HG02623 (cell line): Measurements from ENCODE around the gene HTT.
"Not testable (repeated sequence)": the region's sequence is repeated elsewhere in the genome, so short reads cannot be mapped to it uniquely, and the experiment has no call there.

ENCODE experiments used
- ATAC-seq: cut with Tn5 transposase; IDR thresholded peaks from one replicate; pipeline ENCODE4 v1.9.1; 2021; ENCODE audit warnings: moderate library complexity; ENCODE audit not compliant: unreplicated experiment

Gene HTT

DNA sequence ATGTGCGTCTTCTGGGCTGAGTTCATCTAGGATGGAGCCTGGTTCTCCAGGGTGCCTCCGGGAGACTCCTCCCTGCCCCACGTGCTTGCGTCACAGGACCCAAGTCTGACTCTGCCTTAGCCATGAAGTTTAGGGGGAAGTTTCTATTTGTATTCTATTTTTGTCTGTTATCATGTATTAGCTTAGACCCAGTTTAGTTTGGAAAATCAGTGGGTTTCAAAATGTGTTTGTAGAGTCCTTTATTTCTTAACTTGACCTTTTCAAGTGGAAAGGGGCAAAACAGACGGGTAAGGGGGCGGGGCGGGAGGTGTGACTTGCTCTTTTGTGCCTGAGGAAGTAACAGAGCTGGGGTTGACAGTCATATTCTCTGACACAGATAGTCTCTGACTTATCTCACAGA, 86.0 kb downstream of the HTT start:
- ATAC-seq: no peak

DNA sequence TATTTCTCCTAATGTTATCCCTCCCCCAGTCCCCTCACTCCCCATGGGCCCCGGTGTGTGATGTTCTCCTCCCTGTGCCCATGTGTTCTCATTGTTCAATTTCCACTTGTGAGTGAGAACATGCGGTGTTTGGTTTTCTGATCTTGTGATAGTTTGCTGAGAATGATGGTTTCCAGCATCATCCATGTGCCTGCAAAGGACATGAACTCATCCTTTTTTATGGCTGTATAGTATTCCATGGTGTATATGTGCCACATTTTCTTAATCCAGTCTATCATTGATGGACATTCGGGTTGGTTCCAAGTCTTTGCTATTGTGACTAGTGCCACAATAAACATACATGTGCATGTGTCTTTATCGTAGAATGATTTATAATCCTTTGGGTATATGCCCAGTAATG, 86.6 kb downstream of the HTT start:
- ATAC-seq: not testable (repeated sequence)

DNA sequence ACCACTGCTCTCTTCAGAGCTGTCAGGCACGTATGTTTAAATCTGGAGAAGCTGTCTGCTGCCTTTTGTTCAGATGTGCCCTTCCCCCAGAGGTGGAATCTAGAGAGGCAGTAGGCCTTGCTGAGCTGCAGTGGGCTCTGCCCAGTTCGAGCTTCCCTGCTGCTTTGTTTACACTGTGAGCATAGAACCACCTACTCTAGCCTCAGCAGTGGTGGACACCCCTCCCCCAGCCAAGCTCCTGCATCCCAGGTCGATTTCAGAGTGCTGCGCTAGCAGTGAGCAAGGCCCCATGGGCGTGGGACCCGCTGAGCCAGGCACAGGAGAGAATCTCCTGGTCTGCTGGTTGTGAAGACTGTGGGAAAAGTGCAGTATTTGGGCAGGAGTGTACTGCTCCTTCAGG, 92.0 kb downstream of the HTT start:
- ATAC-seq: not testable (repeated sequence)

DNA sequence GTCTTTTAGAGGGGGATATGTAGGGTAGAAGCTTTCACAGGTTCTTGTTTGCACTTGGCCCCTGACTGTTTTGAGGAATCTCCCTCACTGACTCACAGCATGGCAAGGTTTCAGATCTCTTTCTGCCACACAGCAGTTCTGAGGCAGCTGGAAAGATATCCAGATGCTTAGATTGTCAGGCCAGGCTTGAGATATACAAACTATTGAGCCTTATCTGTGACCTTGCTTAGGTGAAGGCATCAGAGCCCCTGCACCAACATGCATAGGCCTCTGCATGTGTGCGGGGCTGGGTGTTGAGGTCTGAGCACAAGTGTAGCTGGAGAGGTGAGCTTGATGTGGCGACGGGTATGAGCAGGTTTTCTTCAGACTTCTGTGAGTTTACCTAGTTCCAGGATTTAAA, 93.5 kb downstream of the HTT start:
- no peak for ATAC-seq

DNA sequence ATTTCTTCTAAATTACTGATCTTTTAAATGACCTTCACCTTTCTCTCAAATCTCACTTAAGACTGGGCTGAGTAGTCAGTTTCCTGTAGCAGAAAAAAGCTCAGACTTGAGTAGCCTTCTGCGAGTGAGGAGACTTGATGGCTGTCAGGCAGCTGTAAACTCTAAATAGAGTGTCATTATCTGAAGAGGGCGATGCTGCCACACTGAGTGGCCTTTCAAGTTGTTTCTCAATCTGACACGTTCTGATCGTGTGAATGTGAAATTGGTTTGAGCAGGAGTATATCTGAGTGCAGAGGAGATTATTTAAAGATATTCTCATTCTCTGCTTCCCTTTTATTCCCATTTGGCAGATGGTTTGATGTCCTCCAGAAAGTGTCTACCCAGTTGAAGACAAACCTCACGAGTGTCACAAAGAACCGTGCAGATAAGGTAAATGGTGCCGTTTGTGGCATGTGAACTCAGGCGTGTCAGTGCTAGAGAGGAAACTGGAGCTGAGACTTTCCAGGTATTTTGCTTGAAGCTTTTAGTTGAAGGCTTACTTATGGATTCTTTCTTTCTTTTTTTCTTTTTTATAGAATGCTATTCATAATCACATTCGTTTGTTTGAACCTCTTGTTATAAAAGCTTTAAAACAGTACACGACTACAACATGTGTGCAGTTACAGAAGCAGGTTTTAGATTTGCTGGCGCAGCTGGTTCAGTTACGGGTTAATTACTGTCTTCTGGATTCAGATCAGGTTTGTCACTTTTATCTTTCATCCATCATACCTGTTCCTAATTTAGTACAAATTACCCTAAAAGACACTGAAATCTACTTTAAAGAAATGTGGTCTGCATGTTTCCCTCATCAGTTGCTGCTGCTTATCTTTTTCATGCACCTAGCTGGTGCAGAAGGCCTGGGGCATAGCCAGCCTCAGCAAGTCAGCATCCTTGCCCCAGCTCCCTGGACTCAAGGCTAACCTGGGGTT, 100.2 kb downstream of the HTT start:
- no peak for ATAC-seq

DNA sequence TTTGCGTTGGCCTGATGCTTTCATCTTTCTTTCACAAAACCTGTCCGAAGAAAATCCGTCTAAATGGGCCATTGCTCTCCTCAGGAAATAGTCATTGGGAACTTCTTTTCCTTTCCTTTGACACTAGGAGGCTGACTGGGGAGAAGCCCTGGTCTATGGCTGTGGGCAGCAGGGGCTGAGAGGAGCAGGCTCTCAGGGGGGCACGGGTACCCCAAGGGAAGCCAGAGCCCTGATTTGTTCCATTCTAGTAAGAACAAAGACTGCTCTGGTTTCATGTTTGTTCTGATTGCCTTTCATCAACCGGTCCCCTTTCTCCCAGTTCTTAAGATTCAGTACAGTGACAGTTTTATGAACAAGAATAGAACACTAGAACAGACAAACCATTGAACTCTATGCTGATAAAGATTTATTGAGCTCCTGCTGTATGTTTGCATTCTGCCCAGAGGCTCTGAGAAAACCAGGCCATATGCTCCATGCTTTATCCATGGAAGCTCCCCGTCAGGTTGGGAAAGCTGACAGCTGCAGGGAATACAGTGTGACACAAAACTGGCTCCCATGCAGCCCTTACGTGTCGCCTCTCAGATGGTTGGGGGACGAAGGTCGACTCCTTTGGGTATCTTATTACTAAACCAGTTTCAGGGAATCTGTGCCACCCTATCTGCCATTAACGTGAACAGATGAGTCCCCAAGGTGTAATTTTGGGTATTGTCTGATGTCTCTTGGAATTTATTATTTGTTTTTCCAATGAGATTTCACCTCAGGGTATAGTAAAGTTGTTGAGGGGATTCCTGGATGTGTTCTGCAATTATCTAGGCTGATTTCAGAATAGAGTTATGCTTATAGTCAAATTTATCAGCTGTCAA, 102.1 kb downstream of the HTT start:
- no peak for ATAC-seq

DNA sequence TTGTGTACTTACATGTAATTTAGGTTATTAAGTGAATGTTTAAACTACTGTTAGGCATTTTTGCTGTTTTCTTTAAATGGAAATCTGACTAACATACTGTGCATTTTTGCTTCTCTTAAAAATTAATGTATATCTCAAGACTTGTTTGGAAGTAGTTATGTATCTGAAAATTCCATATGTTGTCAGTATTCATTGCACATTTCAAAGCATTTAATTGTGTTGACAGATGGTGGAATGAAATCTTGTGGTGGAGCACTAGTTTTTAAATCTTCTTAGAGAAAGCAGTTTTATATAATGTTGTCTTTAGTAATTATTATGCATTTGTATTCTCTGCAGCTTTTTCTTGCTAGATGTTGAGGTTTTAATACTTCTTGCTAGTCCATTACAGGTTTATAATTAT, 102.9 kb downstream of the HTT start:
- no peak for ATAC-seq

DNA sequence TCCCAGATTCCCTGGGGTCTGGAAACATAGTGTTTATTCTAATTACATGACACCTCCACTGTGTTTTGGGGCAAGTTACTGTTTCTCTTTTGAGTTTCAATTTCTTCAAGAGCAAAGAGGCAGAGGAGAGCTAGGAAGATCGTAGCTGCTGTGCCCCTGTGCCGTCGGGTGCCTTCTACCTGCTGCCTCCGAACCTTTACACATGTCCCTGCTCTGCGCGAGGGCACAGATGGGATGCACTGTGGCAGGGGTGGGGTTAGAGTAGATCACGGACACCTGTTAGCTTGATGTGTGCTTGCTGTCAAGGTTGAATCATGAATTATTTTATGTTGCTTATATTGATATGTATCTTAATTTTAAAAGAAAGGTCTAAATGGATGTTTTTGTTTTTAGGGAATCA, 103.4 kb downstream of the HTT start:
- no peak for ATAC-seq

DNA sequence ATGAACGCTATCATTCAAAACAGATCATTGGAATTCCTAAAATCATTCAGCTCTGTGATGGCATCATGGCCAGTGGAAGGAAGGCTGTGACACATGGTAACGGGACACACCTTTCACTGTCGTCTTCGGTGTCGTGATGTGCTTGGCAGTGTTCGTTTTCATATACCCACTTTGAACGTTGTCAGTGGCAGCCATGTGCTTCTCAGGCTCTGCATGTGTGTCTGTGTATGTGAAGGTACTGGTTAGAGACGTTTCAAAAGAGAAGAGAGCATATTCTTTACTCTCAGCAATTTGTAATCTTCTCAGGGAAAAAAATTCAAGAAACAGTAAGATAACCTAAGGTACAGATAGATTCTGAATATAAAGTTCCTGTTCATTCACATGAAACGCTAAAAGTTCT, 103.9 kb downstream of the HTT start:
- ATAC-seq: no peak

DNA sequence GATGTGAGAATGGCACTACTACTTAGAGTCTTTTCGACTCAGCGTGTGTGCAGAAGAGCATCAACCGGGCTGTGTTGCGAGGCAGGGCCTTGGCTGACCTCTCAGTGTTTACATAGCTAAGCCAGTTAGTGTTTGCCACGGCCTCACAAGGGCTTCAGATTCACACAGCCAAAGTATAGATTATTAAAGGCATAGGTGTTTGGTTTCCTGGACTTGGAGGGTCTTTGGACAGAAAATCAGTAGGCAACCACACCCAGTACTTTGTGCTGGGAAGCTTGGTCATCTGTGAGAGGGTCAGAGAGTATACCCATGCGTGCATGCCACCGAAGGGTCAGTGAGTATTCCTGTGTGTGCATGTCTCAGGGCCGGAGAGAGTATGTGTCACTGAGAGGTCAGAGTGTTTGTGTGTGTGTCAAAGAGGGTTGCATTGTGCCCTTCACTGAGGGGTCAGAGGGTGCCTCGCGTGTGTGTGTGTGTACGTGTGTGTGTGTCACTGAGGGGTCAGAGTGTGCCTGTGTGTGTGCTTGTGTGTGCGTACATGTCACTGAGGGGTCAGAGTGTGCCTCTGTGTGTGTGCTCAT, 104.7 kb downstream of the HTT start:
- ATAC-seq: no peak

DNA sequence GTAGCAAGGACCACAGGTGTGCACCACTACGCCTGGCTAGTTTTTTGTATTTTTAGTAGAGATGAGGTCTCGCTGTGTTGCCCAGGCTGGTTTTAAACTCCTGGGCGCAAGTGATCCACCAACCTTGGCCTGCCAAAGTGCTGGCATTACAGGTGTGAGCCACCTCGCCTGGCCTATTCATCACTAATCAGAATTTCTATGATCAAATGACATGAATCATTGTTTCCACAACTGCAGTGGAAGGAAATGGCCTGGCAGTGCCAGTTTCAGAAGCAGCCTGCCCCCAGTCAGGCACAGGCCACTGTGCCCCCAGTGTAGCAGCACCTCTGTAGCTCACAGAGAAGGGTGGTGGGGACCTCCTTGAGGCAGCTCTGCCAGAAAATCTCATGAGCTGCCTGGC, 108.5 kb downstream of the HTT start:
- ATAC-seq: no peak

DNA sequence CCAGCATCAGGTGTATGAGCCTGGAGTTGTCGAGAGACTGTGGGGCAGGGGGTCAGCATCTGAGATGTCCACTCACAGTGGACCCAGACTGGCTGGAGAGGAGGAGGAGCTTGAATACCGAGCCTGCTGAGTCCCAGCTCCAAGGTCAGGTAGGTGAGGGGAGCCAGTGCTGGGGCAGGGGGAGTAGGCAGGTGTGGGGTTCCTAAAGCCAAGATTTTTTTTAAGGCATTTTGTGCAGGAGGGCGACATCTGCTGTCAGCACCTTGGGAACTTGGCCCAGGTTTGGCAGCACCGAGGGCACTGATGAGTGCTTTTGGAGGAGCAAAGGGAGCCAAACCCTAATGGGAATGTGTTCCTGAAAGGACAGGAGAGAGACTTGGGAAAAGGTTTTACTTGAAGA, 110.2 kb downstream of the HTT start:
- ATAC-seq: no peak

DNA sequence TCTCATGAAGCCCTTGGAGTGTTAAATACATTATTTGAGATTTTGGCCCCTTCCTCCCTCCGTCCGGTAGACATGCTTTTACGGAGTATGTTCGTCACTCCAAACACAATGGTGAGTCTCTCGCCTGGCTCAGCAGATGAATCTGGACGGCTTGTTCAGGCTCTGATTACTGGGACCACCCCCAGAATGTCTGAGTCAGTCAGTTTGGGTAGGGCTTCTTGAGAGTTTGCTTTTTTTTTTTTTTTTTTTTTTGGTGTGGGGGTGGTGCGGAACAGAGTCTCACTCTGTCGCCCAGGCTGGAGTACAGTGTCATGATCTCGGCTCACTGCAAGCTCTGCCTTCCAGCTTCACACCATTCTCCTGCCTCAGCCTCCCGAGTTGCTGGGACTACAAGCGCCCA, 112.1 kb downstream of the HTT start:
- no peak for ATAC-seq

DNA sequence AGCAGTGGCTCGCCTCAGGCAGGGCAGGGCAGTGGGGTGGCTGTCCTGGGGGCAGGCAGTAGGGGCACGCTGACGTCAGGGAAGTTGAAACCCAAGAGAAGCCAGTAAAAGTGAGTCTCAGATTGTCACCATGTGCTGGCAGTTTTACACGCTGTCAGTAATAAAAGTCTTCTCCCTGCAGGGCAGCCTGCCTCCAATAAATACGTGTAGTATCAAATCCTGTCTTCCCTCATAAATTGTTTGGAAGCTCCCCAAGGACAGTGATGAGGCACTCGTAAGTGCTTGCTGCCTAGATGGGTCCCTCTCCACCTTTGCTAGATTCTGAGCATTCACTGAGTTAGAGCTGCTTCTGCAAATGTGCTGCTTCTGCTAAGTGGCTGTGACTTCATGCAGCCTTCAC, 113.6 kb downstream of the HTT start:
- ATAC-seq: no peak

DNA sequence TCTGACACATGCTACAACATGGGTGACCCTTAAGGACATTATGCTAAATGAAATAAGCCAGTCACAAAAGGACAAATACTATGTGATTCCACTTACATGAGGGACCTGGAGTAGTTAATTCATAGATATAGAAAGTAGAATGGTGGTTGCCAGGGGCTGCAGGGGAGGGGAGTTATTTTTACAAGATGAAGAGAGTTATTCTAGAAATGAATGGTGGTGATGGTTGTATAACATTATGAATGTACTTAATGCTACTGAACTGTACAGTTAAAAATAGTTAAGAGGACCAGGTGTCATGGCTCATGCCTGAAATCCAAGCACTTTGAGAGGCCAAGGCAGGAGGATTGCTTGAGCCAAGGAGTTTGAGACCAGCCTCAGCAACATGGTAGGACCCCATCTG, 115.0 kb downstream of the HTT start:
- no peak for ATAC-seq

DNA sequence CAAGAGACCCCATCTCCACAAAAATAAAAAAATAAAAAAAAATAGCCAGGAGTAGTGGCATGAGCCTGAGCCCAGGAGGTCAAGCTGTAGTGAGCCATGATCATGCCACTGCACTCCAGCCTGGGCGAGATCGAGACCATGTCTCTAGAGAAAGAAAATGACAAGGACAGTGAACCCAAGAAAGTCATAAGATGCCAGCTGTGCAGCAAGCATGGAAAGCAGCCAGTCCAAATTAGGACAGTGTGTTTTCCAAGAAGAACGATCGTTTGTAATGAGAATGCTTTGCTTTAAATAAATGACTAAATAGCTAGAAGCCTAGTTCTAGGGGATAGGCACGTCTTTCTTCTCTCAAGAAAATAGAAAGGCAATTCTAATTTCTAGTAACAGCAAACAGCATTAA, 116.1 kb downstream of the HTT start:
- no peak for ATAC-seq

DNA sequence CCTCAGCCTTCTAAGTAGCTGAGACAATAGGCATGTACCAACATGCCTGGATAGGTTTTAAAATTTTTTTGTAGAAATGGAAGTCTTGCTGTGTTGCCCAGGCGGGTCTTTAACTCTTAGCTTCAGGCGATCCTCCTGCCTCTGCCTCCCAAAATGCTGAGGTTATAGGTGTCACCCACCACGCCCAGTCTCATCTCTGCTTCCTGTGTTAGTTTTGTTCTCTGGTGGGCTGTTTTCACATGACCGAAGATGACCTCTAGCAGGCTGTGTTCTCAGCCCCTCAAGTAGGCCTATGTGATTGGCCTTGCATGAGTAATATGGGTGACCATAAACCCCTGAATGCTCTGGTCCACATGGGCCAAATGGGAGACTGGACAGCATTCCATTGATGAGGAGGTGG, 117.7 kb downstream of the HTT start:
- ATAC-seq: no peak

DNA sequence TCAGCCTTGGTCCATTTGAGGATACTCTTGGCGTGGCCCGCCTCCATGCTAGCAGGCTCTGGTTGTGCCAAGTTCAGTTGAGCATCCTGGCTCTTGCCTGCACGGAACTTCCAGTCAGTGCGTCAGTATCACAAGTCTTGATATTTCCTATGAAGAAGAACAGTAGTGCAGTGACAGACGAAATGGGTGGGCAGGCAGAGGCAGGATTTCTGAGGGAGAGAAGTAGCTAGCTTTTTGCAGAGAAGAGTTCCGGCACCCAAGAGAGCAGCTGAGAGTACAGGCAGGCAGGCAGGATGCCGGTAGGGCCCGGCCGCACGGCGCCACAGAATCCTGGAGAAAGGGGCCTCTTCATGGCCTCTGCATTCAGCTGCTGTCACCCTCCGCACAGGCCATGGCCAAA, 118.3 kb downstream of the HTT start:
- no peak for ATAC-seq

DNA sequence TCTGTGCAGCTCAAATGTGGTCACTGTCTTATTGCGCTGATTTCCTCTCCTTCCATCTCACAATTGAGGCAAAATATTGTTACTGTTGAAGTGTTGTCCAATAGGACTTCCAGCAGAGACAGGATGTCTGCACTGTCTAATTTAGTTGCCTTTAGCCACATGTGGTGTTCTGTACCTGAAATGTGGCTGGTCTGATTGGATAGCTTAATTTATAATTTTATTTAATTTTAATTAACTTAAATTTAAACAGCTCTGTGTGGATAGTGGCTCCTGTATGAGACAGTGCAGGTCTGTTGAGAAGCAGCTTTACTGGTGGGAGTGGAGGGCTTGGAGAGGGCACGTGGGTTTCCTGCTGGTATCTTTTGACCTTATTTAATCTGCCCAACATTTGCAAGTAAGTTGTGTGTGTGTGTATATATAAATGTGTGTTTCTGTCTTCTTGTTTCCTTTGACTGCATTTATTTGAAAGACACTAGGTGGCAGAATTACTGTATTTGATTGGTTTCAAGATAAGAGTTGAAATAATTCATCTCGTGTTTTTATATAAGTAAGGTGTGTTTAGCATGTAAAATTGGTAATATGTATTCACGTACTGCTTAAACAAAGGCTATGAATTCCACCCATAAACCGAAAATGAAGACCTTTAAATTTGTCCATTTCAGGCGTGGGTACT, 119.2 kb downstream of the HTT start:
- ATAC-seq: no peak

DNA sequence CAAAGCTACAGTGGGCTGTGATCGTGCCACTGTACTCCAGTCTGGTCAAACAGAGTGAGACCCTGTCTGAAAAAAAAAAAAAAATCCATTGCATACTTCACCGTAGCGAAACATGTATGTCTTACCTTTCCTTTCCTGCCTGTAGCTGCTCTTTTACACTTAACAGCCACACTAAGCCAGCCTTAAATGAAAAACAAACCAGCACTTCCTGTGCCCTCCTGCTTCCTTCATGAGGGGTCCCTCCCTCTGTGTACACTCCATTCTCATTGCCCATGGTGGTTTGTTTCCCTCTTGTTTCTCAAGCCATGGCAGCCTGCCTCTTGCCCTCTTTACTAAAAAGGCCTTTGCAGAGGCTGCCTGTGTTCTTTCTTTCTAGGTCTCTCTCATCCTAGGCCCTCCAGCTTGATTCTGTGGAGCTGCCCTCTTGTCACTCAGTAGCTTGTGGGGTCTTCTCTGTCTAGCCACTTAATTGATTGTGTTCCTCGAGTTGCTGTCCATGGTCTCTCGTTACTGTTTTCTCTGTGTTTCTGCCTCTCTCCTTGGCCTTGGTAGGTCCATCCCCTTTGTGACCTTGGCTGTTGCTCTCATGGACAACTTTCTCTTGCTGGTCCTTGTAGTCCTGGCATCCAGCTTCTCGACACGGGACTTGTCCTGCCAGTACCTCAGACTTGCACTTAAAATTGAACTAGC, 122.3 kb downstream of the HTT start:
- no peak for ATAC-seq
